HEK293 (cell line): ENCODE data around the gene AP3S2.

Experiments
- CTCF ChIA-PET: fragments of 350-600 bp; formaldehyde crosslinking; extraction: SDS; loops from one replicate; lab custom pipeline; 2021; ENCODE audit warnings: antibody characterized with exemption; lab: Yijun Ruan, JAX
- POLR2A ChIA-PET: fragments of 300-600 bp; formaldehyde crosslinking; extraction: SDS; loops from one replicate; lab custom pipeline; 2020; ENCODE audit warnings: antibody characterized with exemption, inconsistent platforms; lab: Yijun Ruan, JAX
- H3K27ac ChIP-seq: fragments of 200-500 bp; sonication (Bioruptor generic); 2 replicates; pipeline ENCODE4 v1.5.1; 2014; ENCODE audit warnings: low read depth, low read length, control low read depth, inconsistent platforms; ENCODE audit errors: extremely low read depth
- H3K36me3 ChIP-seq, 2 experiments: fragments of 200-500 bp in 1 of 2; sonication (Bioruptor generic) in 1 of 2; 1 replicate in 1 of 2; 2 replicates in 1 of 2; pipeline ENCODE4 v1.5.1; 2014 to 2017; ENCODE audit warnings: inconsistent platforms in 2 of 2, low read length in 2 of 2; ENCODE audit not compliant: control insufficient read depth in 2 of 2, insufficient read depth in 1 of 2
- H3K4me1 ChIP-seq: fragments of 200-500 bp; sonication (Bioruptor generic); 2 replicates; pipeline ENCODE4 v1.5.1; 2014; ENCODE audit warnings: mild to moderate bottlenecking, low read length, inconsistent platforms; ENCODE audit not compliant: control insufficient read depth, insufficient read depth
- H3K4me3 ChIP-seq: 2 replicates; pipeline ENCODE4 v1.5.1; 2011; ENCODE audit warnings: low read depth, mild to moderate bottlenecking, control low read depth, low read length, moderate library complexity
- H3K9me3 ChIP-seq: fragments of 200-500 bp; sonication (Bioruptor generic); 2 replicates; pipeline ENCODE4 v1.5.1; 2014; ENCODE audit warnings: low read depth, low read length, inconsistent platforms; ENCODE audit not compliant: control insufficient read depth, insufficient read depth
- GFI1B ChIP-seq: fragments of 450-650 bp; formaldehyde crosslinking; IDR thresholded peaks from 2 replicates; pipeline ENCODE4 v1.5.1; 2016; ENCODE audit warnings: missing biosample characterization, missing genetic modification characterization
- SETDB1 ChIP-seq: IDR thresholded peaks from one replicate; pipeline ENCODE4 v1.6.1; 2017; ENCODE audit warnings: mild to moderate bottlenecking, low read length, moderate library complexity, mixed read lengths; ENCODE audit not compliant: insufficient read length
- ZBTB7A ChIP-seq: fragments of 450-650 bp; formaldehyde crosslinking; IDR thresholded peaks from 2 replicates; pipeline ENCODE4 v1.5.1; 2016; ENCODE audit warnings: low read depth, missing biosample characterization, missing genetic modification characterization
- ZFP69B ChIP-seq: fragments of 450-650 bp; formaldehyde crosslinking; IDR thresholded peaks from 2 replicates; pipeline ENCODE4 v1.5.1; 2016; ENCODE audit warnings: missing biosample characterization, missing genetic modification characterization
- ZNF37A ChIP-seq: fragments of 450-650 bp; IDR thresholded peaks from 2 replicates; pipeline ENCODE4 v1.5.1; 2018; ENCODE audit warnings: missing biosample characterization, missing genetic modification characterization
- ZNF391 ChIP-seq: fragments of 450-650 bp; formaldehyde crosslinking; IDR thresholded peaks from 2 replicates; pipeline ENCODE4 v1.5.1; 2016; ENCODE audit warnings: low read depth, missing biosample characterization, missing genetic modification characterization, borderline replicate concordance
- ZNF404 ChIP-seq: fragments of 450-650 bp; formaldehyde crosslinking; IDR thresholded peaks from 2 replicates; pipeline ENCODE4 v1.5.1; 2017; ENCODE audit warnings: missing biosample characterization, missing genetic modification characterization
- ZNF530 ChIP-seq: fragments of 450-650 bp; formaldehyde crosslinking; IDR thresholded peaks from 2 replicates; pipeline ENCODE4 v1.5.1; 2016; ENCODE audit warnings: low read depth, missing biosample characterization, missing genetic modification characterization
- ZNF600 ChIP-seq: fragments of 450-650 bp; formaldehyde crosslinking; IDR thresholded peaks from 2 replicates; pipeline ENCODE4 v1.5.1; 2016; ENCODE audit warnings: missing biosample characterization, missing genetic modification characterization
- ZXDB ChIP-seq: fragments of 450-650 bp; formaldehyde crosslinking; IDR thresholded peaks from 2 replicates; pipeline ENCODE4 v1.5.1; 2016; ENCODE audit warnings: missing biosample characterization, missing genetic modification characterization
- TF ChIP-seq, protein P1 (sequence below): fragments of 450-650 bp; formaldehyde crosslinking; IDR thresholded peaks from 2 replicates; pipeline ENCODE4 v1.5.1; 2016; ENCODE audit warnings: missing biosample characterization, missing genetic modification characterization
- TF ChIP-seq, protein P2 (sequence below): fragments of 450-650 bp; formaldehyde crosslinking; conservative IDR thresholded peaks from 2 replicates; pipeline ENCODE4 v1.5.1; 2016; ENCODE audit warnings: low read depth, missing biosample characterization, missing genetic modification characterization
- TF ChIP-seq, protein P3 (sequence below): fragments of 450-650 bp; IDR thresholded peaks from 2 replicates; pipeline ENCODE4 v1.5.1; 2018; ENCODE audit warnings: missing biosample characterization, mild to moderate bottlenecking, missing genetic modification characterization
- TF ChIP-seq, protein P4 (sequence below): fragments of 450-650 bp; formaldehyde crosslinking; IDR thresholded peaks from 2 replicates; pipeline ENCODE4 v1.5.1; 2016; ENCODE audit warnings: missing biosample characterization, missing genetic modification characterization, low read depth
- TF ChIP-seq, protein P5 (sequence below): fragments of 450-650 bp; formaldehyde crosslinking; IDR thresholded peaks from 2 replicates; pipeline ENCODE4 v1.5.1; 2017; ENCODE audit warnings: missing biosample characterization, missing genetic modification characterization

Gene AP3S2

DNA sequence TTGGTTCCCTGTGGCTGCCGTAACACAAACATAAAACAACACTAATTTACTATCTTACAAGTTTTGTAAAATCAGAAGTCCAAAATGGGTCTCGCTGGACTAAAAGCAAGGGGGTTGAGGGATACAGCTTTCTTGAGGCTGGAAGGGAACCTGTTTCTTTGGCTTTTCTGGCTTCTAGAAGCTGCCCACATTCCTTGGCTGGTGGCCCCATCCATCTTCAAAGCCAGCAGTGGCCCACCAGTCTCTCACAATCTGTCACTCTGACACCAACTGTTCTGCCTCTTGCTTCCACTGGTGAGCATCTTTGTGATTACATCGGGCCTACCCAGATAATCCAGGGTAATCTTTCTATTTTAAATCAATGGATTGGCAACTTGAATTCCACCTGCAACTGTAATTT, 78.0 kb downstream of the AP3S2 start:
- no peaks in the 10 kb centered on the region for H3K36me3 ChIP-seq
- H3K27ac ChIP-seq: no peak overlapping the region
- H3K4me3 ChIP-seq: no peak overlapping the region
- ChIA-PET CTCF (interaction anchor here (0.7 kb wide), 1 partner anchor 53 kb away, joined by 3 read pairs; no protein-coding TSS in a partner anchor), POLR2A (no interaction called here)
- H3K9me3 ChIP-seq: no peaks in the 10 kb centered on the region
- TF ChIP-seq, protein P1, sequence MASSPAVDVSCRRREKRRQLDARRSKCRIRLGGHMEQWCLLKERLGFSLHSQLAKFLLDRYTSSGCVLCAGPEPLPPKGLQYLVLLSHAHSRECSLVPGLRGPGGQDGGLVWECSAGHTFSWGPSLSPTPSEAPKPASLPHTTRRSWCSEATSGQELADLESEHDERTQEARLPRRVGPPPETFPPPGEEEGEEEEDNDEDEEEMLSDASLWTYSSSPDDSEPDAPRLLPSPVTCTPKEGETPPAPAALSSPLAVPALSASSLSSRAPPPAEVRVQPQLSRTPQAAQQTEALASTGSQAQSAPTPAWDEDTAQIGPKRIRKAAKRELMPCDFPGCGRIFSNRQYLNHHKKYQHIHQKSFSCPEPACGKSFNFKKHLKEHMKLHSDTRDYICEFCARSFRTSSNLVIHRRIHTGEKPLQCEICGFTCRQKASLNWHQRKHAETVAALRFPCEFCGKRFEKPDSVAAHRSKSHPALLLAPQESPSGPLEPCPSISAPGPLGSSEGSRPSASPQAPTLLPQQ (tag by site-specific recombination): no peak
- H3K4me1 ChIP-seq: peaks cover 2% of the 10 kb centered on the region; the same call in 1 of the 2 replicates

DNA sequence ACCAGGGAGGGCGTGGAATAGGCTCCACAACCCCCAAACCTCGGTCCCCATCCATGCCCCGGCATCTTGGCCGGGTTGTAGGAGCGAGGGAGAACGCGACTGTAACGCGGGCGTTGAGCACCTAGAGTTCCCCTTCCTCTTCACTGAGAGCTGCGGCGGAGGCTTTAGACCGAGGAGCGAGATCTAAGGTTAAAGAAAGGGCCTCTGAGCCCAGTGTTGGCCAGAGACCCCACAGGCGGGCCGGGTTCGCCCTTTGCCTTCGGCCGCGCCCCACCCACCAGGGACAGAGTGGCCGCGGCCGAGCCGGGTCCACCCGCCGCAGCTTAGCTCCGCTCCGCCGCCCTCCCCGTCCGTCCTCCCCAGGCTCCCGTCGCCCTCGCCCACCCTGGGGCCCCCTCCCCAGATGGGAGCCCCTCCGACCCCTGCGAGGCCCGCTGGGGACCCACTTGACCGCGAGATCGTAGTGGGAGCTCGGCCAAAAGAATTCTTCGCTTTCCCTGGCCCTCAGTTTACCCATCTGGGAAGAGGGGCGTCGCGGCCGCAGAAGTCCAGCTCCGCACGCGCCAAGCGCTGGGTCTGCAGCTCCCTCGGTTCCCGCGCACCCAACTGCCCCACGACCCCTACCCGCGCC, 79.6 kb downstream of the AP3S2 start:
- no peak overlapping the region for H3K27ac ChIP-seq
- POLR2A ChIA-PET: no interaction called here
- no peaks in the 10 kb centered on the region for H3K9me3 ChIP-seq
- TF ChIP-seq, protein P2, sequence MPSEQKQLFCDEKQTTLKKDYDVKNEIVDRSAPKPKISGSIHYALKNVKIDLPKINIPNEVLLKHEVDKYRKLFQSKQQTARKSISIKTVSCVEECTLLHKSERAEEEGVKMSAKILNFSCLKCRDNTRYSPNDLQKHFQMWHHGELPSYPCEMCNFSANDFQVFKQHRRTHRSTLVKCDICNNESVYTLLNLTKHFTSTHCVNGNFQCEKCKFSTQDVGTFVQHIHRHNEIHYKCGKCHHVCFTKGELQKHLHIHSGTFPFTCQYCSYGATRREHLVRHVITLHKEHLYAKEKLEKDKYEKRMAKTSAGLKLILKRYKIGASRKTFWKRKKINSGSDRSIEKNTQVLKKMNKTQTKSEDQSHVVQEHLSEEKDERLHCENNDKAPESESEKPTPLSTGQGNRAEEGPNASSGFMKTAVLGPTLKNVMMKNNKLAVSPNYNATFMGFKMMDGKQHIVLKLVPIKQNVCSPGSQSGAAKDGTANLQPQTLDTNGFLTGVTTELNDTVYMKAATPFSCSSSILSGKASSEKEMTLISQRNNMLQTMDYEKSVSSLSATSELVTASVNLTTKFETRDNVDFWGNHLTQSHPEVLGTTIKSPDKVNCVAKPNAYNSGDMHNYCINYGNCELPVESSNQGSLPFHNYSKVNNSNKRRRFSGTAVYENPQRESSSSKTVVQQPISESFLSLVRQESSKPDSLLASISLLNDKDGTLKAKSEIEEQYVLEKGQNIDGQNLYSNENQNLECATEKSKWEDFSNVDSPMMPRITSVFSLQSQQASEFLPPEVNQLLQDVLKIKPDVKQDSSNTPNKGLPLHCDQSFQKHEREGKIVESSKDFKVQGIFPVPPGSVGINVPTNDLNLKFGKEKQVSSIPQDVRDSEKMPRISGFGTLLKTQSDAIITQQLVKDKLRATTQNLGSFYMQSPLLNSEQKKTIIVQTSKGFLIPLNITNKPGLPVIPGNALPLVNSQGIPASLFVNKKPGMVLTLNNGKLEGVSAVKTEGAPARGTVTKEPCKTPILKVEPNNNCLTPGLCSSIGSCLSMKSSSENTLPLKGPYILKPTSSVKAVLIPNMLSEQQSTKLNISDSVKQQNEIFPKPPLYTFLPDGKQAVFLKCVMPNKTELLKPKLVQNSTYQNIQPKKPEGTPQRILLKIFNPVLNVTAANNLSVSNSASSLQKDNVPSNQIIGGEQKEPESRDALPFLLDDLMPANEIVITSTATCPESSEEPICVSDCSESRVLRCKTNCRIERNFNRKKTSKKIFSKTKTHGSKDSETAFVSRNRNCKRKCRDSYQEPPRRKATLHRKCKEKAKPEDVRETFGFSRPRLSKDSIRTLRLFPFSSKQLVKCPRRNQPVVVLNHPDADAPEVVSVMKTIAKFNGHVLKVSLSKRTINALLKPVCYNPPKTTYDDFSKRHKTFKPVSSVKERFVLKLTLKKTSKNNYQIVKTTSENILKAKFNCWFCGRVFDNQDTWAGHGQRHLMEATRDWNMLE (tag by site-specific recombination): no peak
- TF ChIP-seq, protein P3, sequence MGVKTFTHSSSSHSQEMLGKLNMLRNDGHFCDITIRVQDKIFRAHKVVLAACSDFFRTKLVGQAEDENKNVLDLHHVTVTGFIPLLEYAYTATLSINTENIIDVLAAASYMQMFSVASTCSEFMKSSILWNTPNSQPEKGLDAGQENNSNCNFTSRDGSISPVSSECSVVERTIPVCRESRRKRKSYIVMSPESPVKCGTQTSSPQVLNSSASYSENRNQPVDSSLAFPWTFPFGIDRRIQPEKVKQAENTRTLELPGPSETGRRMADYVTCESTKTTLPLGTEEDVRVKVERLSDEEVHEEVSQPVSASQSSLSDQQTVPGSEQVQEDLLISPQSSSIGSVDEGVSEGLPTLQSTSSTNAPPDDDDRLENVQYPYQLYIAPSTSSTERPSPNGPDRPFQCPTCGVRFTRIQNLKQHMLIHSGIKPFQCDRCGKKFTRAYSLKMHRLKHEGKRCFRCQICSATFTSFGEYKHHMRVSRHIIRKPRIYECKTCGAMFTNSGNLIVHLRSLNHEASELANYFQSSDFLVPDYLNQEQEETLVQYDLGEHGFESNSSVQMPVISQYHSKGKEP (tag by site-specific recombination): no peak
- TF ChIP-seq, protein P4, sequence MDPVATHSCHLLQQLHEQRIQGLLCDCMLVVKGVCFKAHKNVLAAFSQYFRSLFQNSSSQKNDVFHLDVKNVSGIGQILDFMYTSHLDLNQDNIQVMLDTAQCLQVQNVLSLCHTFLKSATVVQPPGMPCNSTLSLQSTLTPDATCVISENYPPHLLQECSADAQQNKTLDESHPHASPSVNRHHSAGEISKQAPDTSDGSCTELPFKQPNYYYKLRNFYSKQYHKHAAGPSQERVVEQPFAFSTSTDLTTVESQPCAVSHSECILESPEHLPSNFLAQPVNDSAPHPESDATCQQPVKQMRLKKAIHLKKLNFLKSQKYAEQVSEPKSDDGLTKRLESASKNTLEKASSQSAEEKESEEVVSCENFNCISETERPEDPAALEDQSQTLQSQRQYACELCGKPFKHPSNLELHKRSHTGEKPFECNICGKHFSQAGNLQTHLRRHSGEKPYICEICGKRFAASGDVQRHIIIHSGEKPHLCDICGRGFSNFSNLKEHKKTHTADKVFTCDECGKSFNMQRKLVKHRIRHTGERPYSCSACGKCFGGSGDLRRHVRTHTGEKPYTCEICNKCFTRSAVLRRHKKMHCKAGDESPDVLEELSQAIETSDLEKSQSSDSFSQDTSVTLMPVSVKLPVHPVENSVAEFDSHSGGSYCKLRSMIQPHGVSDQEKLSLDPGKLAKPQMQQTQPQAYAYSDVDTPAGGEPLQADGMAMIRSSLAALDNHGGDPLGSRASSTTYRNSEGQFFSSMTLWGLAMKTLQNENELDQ (tag by site-specific recombination): no peak
- TF ChIP-seq, protein P5, sequence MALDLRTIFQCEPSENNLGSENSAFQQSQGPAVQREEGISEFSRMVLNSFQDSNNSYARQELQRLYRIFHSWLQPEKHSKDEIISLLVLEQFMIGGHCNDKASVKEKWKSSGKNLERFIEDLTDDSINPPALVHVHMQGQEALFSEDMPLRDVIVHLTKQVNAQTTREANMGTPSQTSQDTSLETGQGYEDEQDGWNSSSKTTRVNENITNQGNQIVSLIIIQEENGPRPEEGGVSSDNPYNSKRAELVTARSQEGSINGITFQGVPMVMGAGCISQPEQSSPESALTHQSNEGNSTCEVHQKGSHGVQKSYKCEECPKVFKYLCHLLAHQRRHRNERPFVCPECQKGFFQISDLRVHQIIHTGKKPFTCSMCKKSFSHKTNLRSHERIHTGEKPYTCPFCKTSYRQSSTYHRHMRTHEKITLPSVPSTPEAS (tag by site-specific recombination): no peak
- TF ChIP-seq ZXDB (tag by site-specific recombination): no peak
- TF ChIP-seq SETDB1: no peak
- no peak for TF ChIP-seq ZFP69B
- TF ChIP-seq ZNF530 (tag by site-specific recombination): no peak
- TF ChIP-seq ZNF600: no peak
- TF ChIP-seq ZNF391: no peak
- TF ChIP-seq ZBTB7A (tag by site-specific recombination): no peak
- TF ChIP-seq ZNF37A (tag by site-specific recombination): no peak
- no peak for TF ChIP-seq ZNF404 (tag by site-specific recombination)
- no peak for TF ChIP-seq GFI1B (tag by site-specific recombination)
- peaks cover 2% of the 10 kb centered on the region; the same call in 1 of the 2 replicates for H3K4me1 ChIP-seq
- no peak overlapping the region for H3K4me3 ChIP-seq
- CTCF ChIA-PET: interaction anchor here (1.1 kb wide), 1 partner anchor 57 kb away, joined by 5 read pairs; no protein-coding TSS in a partner anchor
- H3K36me3 ChIP-seq: no peaks in the 10 kb centered on the region
